H1 (cell line): ENCODE measurements around the gene ATAD3B. TPM values are rescaled to one million over a fixed set of nuclear protein-coding genes. Genes with fewer than 3 reads are reported as not detected.

ENCODE experiments used
- CHD7 ChIP-seq: fragments of 300-600 bp; sonication (generic); IDR thresholded peaks from 2 replicates; pipeline ENCODE4 v1.7.1; 2012; ENCODE audit warnings: low read length, moderate library complexity, mild to moderate bottlenecking, inconsistent platforms; ENCODE audit not compliant: insufficient replicate concordance
- JUN ChIP-seq: IDR thresholded peaks from 2 replicates; pipeline ENCODE4 v1.6.1; 2011; ENCODE audit warnings: low read depth, mild to moderate bottlenecking, improper control_type of control experiment, low read length
- RFX5 ChIP-seq: IDR thresholded peaks from 2 replicates; pipeline ENCODE4 v1.6.1; 2011; ENCODE audit warnings: low read depth, low read length, improper control_type of control experiment, borderline replicate concordance
- TCF12 ChIP-seq: IDR thresholded peaks from 2 replicates; pipeline ENCODE4 v1.6.1; 2011; ENCODE audit warnings: low read depth, mild to moderate bottlenecking, low read length
- YY1 ChIP-seq: IDR thresholded peaks from 2 replicates; pipeline ENCODE4 v1.6.1; 2011; ENCODE audit warnings: low read depth, mild to moderate bottlenecking, low read length
- polyA plus RNA-seq, 7 experiments: library from polyadenylated mRNA; depleted of rRNA in 3 of 7; stranded (reverse) in 5 of 7; unstranded in 2 of 7; fragments of >200 nt in 5 of 7; fragments of 200-250 nt in 2 of 7; gene quantifications; 1 replicate in 5 of 7; 2 replicates in 1 of 7; 4 replicates in 1 of 7; pipeline versions ENCODE4 v1.2.1 to v1.2.3, GENCODE V29; 2011 to 2013; ENCODE audit warnings: missing spikeins in 2 of 7, mixed read lengths in 2 of 7
- total RNA-seq: library from RNA; stranded (reverse); fragmentation: NEBNext Ultra II Directional; extraction: Animal tissue kit (Norgen Biotek cat#: 25700); gene quantifications from 2 replicates; pipeline ENCODE4 v1.2.1, GENCODE V29; 2021

Gene ATAD3B
- total and polyA plus RNA-seq, 2 of the 8 experiments (the other 6 are each of a cell fraction or from before 2014, with no cell fraction given), result 31.3 to 63.0 TPM

DNA sequence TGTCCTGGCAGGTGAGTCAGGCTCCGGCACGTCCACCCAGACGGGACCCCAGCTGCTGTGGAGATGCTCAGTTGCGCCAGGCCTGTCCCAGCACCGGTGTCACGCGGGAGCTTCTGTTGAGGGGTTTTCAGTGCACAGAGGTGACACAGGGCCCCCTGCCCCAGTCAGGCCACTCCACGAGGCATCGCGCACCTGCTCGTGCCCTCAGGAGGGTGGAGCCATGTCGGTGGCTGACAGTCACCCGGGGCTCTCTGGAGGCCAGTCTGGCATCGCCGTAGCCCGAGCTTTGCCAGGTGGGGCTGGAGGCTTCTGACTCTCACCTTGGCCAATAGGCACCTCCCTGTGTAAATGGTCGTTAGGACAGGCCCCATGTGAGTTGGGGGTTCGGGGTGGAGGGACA lies 57.8 kb downstream of the ATAD3B start (continued):
- no peak for TF ChIP-seq CHD7
- TF ChIP-seq RFX5, result no peak
- TF ChIP-seq JUN, result no peak
- no peak for TF ChIP-seq YY1
- no peak for TF ChIP-seq TCF12
- TF ChIP-seq, all 59 proteins: peak for 0
